HG03066 (cell line): ENCODE measurements around the gene SLN.

Experiments used
- ATAC-seq: cut with Tn5 transposase; IDR thresholded peaks from one replicate; pipeline ENCODE4 v1.9.1; 2021; ENCODE audit warnings: low read depth; ENCODE audit not compliant: unreplicated experiment

The SLN gene

GRCh38 chr11:107688322-107688918, 23.4 kb downstream of the SLN start:
- ATAC-seq = no peak

GRCh38 chr11:107683807-107684206, 28.0 kb downstream of the SLN start:
- peak; percentile 53 for ATAC-seq

- no peak for ATAC-seq
Observed at GRCh38 chr11:107683061-107683460, 28.8 kb downstream of the SLN start.

GRCh38 chr11:107682572-107682971, 29.3 kb downstream of the SLN start:
- no peak for ATAC-seq

- ATAC-seq = no peak
Observed at GRCh38 chr11:107682171-107682570, 29.7 kb downstream of the SLN start.

GRCh38 chr11:107679255-107680024, 32.4 kb downstream of the SLN start:
- ATAC-seq = no peak

GRCh38 chr11:107678632-107678971, 33.3 kb downstream of the SLN start:
- ATAC-seq = no peak

GRCh38 chr11:107677924-107678631, 33.8 kb downstream of the SLN start:
- ATAC-seq = no peak

GRCh38 chr11:107676336-107677057, 35.4 kb downstream of the SLN start:
- ATAC-seq = no peak

- no peak for ATAC-seq
Observed at GRCh38 chr11:107675902-107676301, 36.0 kb downstream of the SLN start.

GRCh38 chr11:107669893-107670601, 41.8 kb downstream of the SLN start:
- ATAC-seq = no peak

GRCh38 chr11:107669191-107669740, 42.6 kb downstream of the SLN start:
- ATAC-seq = no peak

- no peak for ATAC-seq
Observed at GRCh38 chr11:107666911-107667613, 44.8 kb downstream of the SLN start.

GRCh38 chr11:107665018-107665417, 46.8 kb downstream of the SLN start:
- no peak for ATAC-seq

- ATAC-seq = no peak
Observed at GRCh38 chr11:107661656-107662055, 50.2 kb downstream of the SLN start.

GRCh38 chr11:107660066-107660465, 51.8 kb downstream of the SLN start:
- no peak for ATAC-seq

- ATAC-seq = no peak
Observed at GRCh38 chr11:107659310-107659709, 52.5 kb downstream of the SLN start.
